Islet of Langerhans (tissue), 1 donor: Measurements from ENCODE around the gene DNAH6.
"Not testable (repeated sequence)": the region's sequence is repeated elsewhere in the genome, so short reads cannot be mapped to it uniquely, and the experiment has no call there.

Source experiments
- FAIRE-seq: peaks from one replicate; lab custom pipeline; 2011; peaks lifted over from hg19 to GRCh38; lab: Jason Lieb, UNC

DNAH6 gene

DNA sequence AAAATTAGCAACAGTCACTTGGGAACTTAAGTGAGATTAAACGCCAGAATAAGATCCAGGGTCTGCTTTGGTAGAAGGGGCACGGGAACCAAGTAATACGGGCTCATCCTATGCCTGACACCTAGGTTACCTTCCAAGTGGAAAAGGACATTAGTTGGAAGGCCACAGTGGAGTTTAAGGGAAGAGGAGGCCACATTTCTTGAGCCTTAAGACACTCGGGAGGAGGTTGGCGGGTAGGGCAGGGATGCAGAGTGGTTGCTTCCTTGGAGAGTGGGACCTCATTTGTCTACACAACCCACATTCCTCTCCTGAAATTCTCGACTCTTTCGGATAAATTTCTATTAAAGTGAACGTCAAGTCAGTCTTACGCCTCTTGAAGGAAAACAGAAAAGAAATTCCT, 510 bp upstream of the DNAH6 start:
- FAIRE-seq: no peak

DNA sequence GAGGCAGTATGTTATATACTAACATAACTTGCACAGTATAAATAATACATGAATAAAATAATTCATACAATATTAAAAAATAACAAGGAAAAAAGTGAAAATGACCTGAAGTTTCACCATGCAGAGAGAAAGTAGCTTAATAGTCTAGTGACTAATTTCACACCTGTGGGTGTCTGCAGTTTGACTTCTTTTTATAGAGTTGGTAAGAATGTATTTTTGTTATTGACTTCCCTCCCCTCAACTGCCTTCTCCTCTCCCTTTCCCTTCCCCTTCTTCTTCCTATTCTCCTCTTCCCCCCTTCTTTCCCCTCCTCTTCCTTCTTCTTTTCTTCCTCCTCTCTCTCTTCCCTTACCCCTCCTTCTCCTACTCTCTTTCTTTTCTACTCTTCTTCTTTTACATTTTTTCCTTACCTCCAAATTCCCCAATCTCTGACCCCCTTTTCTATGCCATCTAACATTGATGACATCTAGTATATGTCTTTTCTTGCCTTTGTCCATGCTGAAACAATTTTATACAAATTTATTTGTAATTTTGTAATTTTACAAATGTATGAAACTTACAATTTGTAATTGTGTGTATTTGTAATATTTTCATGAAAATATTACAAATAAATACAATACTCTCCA, 3.1 kb downstream of the DNAH6 start:
- FAIRE-seq: no peak

DNA sequence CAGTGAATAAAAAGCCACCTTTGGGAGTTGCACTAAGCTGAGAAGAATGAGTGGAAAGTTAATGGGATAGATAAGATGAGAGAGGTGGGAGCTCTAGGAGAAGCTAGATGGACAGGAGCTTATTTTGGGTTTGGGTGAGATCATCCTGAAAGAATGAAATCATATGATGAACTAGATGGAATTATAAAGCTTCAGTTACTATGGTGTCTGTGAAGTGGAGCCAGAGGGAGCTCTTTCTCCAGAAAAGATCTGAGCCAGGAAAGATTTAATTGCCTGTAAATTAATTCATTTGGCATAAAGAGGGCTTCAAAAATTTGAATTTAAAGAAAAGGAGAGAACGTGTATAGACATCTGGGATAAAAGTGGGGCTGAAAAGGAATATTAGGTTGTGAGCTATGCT, 10.3 kb downstream of the DNAH6 start:
- peak; percentile 79 for FAIRE-seq

DNA sequence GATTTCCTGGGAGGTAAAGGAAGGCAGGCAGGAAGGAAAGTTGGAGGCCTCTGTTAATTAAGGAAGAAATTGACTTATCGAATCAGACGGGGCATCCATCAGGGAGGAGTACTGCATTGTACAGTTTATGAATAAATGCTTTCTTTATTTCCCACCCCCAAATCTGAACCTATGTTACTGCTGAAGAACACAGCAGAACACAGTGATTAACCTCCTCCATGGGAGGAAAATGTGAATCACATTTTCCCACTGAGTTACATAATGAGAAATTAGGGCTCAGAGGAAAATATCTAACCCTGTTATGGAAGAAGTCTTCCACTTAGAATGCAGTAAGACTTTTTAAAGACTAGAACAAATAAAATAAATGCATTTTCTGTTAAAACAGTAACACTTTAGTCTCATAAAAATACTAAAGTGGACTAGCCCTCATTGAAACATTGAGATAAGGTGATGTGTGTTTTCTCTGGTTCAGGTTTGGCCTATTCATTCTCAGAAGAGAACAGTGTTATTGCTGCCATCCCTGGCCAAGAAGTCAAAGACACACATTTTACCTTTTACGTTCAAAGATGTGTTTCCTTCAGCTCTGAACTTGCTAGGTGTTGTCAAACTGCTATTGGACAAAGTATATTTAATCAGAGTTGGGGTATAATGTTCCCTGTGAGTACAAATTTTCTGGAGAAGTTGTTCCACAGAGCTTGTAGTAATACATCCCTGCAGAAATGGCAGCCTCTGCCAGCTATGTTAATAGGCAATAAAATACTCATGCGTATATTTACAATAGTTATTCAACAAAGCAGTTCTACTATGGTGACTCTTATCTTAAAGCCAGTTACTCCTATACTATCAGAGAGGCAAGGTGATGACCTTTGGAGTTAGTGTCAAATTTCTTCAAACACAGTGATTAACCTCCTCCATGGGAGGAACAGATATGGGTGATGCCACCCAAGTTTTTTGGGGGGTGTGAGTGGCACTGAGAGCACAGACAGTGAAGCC, 11.1 kb downstream of the DNAH6 start:
- peak; percentile 68 for FAIRE-seq

DNA sequence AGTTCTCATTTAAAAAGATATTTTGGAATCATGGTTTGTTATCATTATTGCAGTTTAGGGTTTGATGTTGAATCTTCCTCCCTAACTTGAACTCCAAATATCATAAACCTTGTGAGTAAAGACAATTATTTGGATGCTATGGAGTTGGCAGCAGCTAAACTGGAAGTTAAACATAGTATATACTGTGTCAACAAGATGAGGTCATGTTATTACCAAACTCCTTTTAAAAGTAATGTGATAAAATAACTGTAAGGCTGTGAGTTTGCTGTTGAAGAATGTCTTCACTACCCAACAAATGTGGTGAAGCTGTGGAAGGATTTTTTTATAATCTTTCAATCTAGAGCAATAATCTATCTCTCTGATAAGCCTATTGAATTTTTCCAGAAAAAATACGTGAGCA, 16.0 kb downstream of the DNAH6 start:
- FAIRE-seq: no peak

DNA sequence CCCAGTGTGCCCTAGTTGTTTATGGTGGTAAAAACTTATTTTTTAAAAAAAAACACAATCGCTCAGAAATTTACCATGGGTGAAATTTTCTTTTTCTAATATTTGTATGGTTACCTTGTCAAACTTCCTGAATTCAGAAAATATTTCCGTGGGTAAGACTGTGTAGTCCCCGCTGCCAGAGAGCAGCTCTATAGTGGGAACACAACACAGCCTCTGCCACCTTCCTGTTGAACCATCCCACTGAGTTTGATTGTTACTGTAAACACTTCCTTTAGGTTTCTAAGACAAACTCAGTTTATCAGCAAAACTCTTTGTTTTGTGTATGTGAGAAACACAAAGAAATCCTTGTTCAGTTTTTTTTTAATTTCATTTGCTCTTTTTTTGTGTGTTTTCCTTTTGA, 17.9 kb downstream of the DNAH6 start:
- FAIRE-seq: no peak

DNA sequence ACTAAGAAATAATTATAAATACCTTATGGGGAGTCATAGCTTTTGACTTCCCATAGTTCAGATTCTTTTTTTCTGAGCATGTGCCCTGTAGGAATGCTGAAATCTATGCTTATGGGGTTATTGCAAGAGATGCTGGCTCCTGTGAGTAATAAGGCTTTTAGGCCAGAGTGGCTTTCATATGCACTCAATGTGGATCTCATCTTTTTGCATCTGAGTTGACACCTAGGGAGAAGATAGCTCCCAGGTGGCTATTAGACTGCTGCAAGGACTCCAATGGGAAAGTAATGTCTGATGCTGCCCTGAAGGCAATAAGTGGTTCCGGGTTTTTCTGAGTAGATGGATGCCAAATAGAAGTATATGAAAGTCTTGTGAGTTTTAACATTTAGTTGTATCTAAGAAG, 21.0 kb downstream of the DNAH6 start:
- no peak for FAIRE-seq

DNA sequence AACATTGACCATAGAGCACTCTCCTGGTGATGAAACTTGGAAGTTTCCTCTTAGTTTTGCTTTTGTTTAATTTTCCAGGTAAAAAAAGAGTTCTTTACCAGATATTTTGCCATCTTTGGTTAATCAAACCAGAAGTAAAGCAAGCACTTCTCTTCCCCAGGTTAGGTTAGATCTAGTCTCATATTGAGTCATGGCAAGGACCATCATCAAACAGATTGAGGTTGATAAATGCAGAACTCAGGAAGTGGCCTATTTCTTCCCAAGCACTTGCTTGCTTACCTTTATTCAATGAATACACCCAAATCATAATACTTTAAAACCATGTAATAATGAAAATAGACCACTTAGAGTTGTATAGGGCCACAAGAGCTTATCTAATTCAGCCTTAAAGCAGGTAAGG, 23.4 kb downstream of the DNAH6 start:
- no peak for FAIRE-seq

DNA sequence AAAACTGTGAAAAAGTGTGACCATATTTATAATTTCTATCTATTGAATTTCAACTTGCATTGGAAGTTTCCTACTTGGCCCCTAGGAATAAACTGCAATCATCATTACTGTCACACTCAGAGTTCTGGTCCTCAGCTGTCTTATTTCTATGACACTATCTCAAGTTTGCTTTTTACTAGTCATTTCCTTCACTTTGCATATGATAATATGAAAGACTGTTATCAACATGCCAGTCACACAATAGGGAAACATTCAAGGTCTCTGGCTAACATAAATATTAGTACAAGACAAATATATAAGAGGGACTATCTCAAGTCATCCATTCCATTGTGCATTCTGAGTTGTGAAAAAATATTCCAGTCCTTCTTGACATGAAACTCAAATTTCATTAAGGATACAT, 28.7 kb downstream of the DNAH6 start:
- no peak for FAIRE-seq

DNA sequence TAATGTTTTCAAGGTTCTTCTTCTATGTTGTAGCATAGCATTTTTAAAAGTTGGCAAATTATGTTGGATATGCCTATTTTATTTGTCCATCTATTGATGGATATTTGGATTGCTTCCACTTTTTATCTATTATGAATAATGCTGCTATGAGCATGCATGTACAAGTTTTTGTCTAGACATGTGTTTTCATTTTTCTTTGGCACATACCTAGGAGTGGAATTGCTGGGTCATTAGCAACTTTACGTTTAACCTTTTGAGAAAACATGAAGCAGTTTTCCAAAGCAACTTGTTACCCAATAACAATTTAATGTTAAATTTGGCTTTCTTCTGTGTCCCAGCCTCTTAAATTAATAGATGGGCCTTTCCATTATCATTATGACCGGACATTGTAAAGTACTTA, 30.3 kb downstream of the DNAH6 start:
- FAIRE-seq: no peak

DNA sequence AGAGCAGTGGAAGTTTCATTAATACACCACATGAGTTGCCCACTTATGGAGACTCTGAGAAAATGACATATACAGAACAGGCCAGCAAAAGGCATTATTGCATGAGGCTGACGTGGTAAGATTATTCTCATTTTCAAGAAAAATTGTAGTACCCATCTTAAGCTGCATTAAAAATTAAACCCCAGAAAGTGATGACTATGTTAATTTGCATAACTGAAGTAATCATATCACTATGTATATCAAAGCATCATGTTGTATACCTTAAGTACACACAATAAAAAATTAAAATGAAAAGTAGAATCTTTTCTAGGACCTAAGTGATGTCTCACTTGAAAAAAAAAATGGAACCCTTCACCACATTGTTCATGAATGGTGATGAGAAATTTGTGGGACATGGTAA, 32.0 kb downstream of the DNAH6 start:
- peak; percentile 17 for FAIRE-seq

DNA sequence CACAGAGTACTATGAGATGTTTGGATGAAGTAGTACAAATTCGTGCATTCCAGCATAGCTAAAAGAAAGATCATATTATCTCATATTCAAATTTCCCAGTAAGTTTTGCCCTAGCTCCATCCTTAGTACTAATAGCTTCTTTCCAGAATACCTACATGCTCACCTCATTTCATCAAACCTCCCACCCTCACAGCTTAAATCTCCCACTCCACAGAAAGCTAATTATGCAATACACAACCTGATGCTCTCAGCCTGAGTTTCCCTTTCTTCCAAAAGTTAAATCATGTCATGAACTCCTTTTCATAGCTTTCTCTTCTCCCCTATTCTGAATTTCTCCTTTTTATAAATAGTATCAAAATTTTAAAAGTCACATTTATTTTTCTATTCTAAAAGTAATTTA, 34.6 kb downstream of the DNAH6 start:
- no peak for FAIRE-seq

DNA sequence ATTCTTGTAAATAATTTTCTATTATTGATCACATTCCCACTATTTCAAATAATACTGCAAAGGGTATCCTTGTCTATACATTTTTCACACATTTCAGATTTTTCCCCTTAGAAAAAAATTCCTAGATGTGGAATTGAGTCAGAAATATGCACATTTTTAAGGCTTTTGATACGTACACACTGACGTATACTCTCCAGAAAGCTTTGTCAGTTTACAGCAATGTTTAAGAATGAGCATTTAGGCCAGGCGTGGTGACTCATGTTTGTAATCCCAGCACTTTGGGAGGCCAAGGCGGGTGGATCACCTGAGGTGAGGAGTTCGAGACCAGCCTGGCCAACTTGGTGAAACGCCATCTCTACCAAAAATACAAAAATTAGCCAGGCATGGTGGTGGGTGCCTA, 35.2 kb downstream of the DNAH6 start:
- FAIRE-seq: not testable (repeated sequence)

DNA sequence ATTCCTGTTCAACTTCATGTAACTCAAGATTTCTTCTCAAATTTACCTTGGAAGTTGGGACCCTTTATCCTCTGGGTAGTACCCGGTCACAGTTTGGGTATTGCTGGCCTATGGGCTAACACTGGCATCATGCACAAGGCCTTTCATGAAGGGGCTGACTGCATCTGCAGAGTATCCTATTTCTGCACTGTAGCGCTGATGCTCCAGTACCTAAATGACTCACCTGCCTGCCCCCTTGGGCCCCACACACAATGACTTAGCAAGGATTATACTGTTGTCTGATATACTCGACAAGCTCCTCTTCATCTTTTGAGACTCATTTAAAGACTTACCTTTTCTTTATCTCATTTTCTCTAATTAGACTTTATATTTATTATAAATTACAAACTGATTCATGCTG, 39.9 kb downstream of the DNAH6 start:
- no peak for FAIRE-seq

DNA sequence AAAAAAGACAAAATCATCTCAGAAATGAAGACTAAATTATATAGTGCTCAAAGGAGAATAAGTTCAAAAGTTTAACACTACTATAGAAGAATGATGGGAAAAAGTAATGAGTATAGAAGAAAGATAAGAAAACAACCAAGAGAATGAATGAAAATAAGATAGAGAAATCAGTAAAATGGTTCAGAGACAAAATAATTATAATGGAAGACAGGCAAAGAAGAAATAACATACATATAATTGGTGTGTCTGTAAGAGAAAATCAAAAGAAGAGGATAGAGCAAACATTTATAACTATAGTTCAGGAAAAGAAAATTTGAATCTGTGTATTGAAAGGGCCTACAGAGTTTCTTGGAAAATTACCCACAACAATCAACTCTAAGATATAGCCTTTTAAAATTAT, 43.5 kb downstream of the DNAH6 start:
- FAIRE-seq: no peak

DNA sequence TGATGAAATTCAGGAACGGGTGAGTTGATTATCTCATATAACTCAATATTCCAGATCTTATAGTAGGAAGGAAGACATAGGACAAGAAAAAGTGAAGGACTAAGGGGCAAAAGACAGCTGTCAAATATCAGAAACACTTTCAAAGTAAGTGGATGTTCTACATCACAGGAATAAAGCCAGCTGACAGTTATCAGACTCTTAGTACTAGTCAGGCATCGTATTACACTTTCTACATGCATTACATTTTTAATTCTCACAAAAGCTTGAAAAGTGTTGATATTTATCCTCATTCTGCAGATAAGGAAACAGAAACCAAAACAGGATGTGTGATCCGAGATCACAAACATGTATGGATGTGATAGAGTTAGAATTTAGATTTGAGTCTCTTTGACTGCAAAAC, 63.4 kb downstream of the DNAH6 start:
- FAIRE-seq: no peak

DNA sequence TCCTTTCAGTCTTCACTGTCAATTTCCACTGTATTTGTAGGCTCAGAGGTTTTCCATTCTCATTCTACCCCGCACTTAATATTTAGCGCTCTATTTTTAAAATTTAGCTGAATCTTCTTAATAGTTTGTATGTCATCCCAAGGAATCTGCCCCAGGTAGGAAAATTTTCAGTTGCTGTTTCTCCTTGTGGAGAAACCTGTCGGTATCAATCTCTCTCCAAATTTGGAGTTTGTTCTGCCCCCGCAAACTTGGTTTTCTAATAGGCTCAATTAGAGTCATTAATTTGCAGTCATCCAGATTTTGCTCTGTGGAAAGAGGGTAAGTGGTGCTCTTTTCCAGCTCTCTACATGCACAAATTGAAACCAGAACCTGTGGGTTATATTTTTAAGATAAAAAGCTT, 87.6 kb downstream of the DNAH6 start:
- FAIRE-seq: no peak

DNA sequence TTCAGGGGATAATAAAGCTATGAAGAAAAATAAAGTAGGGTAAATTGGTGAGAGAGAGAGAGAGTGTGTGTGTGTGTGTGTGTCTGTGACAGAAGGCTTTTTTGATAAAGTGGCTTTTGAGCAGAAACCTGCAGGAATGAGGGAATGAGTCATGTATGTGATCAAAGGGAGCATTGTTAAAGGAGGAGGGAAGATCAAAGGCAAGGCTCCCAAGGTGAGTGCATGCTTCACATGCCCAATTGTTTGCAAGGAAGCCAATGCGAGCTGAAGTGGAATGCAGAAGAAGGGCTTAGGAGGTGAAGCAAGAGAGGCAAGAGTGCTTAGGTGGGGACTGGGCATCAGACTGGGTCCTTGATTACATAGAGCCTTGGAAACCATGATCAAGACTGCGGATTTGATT, 96.8 kb downstream of the DNAH6 start:
- FAIRE-seq: no peak

DNA sequence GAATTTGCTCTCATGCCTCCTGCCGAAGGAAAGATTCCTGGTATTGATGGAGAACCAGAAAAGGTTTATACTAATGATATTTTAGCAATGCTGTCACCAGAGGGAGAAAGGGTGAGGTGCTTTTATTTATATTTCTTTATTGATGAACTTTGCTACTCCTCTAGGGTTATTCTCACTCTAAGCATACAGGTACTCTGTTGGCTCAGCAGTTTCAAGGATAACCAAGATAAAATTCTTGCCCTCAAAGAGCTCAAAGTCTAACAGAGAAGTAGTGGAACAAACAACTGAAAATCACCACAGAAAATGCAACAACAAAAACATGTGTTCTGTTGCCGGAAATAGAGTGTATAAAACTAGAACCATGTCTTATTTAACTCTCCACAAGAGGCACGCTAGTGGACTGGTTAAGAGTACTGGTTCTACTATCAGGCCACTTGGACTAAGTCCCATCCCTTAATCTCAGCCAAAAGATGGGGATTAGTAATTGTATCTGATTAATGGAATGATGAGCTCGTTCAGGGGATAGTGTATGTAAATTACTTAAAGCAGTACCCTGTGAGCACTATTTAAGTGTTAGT, 103.6 kb downstream of the DNAH6 start:
- FAIRE-seq: no peak

DNA sequence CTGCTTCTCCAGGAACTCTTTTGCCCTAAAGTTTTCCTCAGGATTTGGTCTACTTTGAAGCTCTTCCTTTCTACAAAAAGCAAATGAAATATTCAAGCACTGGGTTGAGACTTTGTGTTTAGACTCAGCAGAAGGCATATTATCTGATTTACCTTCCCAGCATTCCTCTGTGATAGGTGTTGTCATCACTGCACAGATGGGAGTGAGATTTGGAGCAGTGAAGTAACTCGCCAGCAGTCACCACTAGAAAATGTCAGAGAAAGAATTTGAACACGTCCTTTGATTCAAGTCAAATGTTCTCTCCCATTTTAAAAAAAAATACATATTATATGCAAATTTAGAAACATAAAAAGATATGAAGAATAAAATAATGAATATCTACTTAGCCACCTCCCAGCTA, 112.2 kb downstream of the DNAH6 start:
- no peak for FAIRE-seq

DNA sequence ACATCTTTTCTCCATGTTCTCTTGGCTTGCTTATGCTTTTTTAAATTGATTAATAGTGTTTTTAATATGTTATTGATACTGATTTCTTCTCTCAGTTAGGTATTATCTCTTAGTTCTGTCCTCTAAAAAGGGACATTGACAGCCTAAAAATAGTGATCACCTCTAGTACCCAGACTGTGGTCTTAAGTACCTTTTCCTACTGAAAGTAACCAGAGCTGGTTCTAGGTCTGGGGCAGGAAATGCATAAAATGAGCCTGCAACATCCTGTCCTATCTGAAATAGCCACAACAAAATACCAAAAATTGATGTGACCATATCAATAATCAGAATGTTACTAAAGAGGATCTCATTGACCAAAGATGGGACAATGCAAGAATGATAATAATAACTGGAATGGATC, 113.3 kb downstream of the DNAH6 start:
- FAIRE-seq: no peak

DNA sequence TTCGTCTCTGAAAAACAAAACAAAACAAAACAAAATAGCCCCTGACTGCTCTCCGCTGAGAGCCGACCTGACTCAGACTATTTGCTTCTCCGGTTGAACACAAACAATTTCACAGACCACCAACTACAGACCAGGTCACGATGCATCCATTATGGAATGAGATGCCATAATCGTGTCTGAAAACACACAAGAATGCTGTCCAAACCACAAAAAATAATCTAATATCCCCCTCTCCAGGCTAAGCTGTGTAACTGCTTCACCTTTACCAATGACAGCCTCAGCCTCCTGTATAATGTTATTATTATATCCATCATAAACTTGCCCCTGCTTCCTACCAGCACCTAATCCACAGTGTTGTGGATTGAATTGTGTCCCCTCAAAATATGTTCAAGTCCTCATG, 114.7 kb downstream of the DNAH6 start:
- peak; percentile 77 for FAIRE-seq

DNA sequence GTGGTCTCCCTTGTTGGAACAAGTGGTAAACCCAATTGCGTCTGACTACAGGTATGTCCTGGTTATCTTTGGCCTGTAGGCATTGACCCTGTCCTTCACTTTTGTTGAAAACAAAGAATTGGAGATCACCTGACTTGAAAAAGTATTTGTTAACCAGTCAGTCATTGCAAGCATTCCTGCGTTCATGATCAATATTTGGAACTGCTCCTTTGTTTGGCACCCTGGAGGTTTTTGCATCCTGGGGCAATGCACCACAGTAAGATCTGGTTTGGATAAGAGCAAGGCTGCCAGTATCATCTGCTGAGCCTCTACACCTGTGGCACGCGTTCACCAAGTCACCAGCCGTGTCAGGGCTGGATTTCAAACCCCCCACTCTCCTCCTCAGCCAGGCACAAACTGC, 115.7 kb downstream of the DNAH6 start:
- no peak for FAIRE-seq
